ENCODE results near the gene COL8A1.

DNA sequence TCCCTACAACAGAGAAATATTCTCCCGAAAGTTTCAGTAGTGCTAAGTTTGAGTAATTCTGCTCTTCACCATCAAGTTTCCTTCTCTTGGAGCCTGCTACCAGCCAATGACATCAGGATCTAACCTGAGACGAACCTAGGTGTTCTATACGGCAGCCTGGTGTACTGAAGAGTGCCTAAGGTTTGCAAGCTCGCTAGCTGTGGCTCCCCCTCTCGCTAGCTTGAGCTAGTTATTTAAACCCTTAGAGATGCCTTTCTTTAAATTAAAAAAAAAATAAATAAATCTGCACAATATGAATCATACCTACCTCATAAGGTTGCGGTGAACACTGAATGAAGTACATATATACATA lies 1.4 kb upstream of the COL8A1 start:
- TF ChIP-seq TCF7L2 (IDR thresholded peaks at IDR 0.05; ENCODE audit: low read depth, low read length) (no peak), SIN3A (IDR thresholded peaks at IDR 0.05; ENCODE audit: borderline replicate concordance, insufficient read depth, low read depth, low read length) (no peak)
- TF ChIP-seq, protein P1, sequence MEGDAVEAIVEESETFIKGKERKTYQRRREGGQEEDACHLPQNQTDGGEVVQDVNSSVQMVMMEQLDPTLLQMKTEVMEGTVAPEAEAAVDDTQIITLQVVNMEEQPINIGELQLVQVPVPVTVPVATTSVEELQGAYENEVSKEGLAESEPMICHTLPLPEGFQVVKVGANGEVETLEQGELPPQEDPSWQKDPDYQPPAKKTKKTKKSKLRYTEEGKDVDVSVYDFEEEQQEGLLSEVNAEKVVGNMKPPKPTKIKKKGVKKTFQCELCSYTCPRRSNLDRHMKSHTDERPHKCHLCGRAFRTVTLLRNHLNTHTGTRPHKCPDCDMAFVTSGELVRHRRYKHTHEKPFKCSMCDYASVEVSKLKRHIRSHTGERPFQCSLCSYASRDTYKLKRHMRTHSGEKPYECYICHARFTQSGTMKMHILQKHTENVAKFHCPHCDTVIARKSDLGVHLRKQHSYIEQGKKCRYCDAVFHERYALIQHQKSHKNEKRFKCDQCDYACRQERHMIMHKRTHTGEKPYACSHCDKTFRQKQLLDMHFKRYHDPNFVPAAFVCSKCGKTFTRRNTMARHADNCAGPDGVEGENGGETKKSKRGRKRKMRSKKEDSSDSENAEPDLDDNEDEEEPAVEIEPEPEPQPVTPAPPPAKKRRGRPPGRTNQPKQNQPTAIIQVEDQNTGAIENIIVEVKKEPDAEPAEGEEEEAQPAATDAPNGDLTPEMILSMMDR (IDR thresholded peaks at IDR 0.05), result no peak

All from Panc1 (cell line).